ES-I3 (cell line): ENCODE results near the gene QPCT.
"Not testable (repeated sequence)": the region's sequence is repeated elsewhere in the genome, so short reads cannot be mapped to it uniquely, and the experiment has no call there.

Experiments
- H3K36me3 ChIP-seq: 2 replicates; pipeline ENCODE4 v1.6.1; 2013; ENCODE audit warnings: mild to moderate bottlenecking, low read length, control low read depth, moderate library complexity; ENCODE audit not compliant: insufficient read depth
- H3K4me1 ChIP-seq: 2 replicates; pipeline ENCODE4 v1.6.1; 2013; ENCODE audit warnings: mild to moderate bottlenecking, control low read depth, low read length; ENCODE audit not compliant: insufficient read depth
- H3K9ac ChIP-seq: 2 replicates; pipeline ENCODE4 v1.6.1; 2013; ENCODE audit warnings: low read depth, mild to moderate bottlenecking, low read length, moderate library complexity
- H3K9me3 ChIP-seq: 2 replicates; pipeline ENCODE4 v1.6.1; 2013; ENCODE audit warnings: mild to moderate bottlenecking, low read length, moderate library complexity; ENCODE audit not compliant: control insufficient read depth, insufficient read depth

QPCT gene

GRCh38 chr2:37400041-37400440 lies 55.6 kb downstream of the QPCT start:
- Histone ChIP-seq H3K36me3 (no peaks in the 10 kb centered on the region), H3K9me3 (no peaks in the 10 kb centered on the region), H3K9ac (no peak overlapping the region), H3K4me1 (no peaks in the 10 kb centered on the region; the same call in 1 of the 2 replicates)

GRCh38 chr2:37402636-37403035 lies 58.2 kb downstream of the QPCT start:
- Histone ChIP-seq H3K9ac (no peak overlapping the region), H3K9me3 (no peaks in the 10 kb centered on the region), H3K36me3 (no peaks in the 10 kb centered on the region), H3K4me1 (no peaks in the 10 kb centered on the region)

GRCh38 chr2:37405781-37406180 lies 61.4 kb downstream of the QPCT start:
- Histone ChIP-seq H3K36me3 (no peaks in the 10 kb centered on the region), H3K4me1 (no peaks in the 10 kb centered on the region)

GRCh38 chr2:37412231-37412630 lies 67.8 kb downstream of the QPCT start:
- Histone ChIP-seq H3K36me3 (no peaks in the 10 kb centered on the region), H3K9me3 (no peaks in the 10 kb centered on the region; the same call in 1 of the 2 replicates), H3K9ac (no peak overlapping the region), H3K4me1 (peaks cover 9% of the 10 kb centered on the region)

More at GRCh38 chr2:37405781-37406180, 61.4 kb downstream of the QPCT start:
- Histone ChIP-seq H3K9ac (no peak overlapping the region), H3K9me3 (no peaks in the 10 kb centered on the region)

- not testable (repeated sequence) for H3K9ac ChIP-seq, H3K9me3 ChIP-seq, H3K36me3 ChIP-seq, H3K4me1 ChIP-seq
These were observed 69.6 kb downstream of the QPCT start for GRCh38 chr2:37413911-37414469.

GRCh38 chr2:37414470-37414949 lies 70.1 kb downstream of the QPCT start:
- Histone ChIP-seq H3K36me3 (no peaks in the 10 kb centered on the region), H3K9me3 (no peaks in the 10 kb centered on the region; the same call in 1 of the 2 replicates), H3K9ac (no peak overlapping the region), H3K4me1 (peaks cover 9% of the 10 kb centered on the region)

GRCh38 chr2:37415128-37415820 lies 70.8 kb downstream of the QPCT start:
- H3K4me1 ChIP-seq, result peaks cover 9% of the 10 kb centered on the region
- H3K36me3 ChIP-seq, result no peaks in the 10 kb centered on the region
- no peaks in the 10 kb centered on the region; the same call in 1 of the 2 replicates for H3K9me3 ChIP-seq
- no peak overlapping the region for H3K9ac ChIP-seq

- peaks cover 9% of the 10 kb centered on the region for H3K4me1 ChIP-seq
- H3K9ac ChIP-seq, result no peak overlapping the region
- no peaks in the 10 kb centered on the region for H3K36me3 ChIP-seq
- H3K9me3 ChIP-seq, result no peaks in the 10 kb centered on the region
These were observed 72.9 kb downstream of the QPCT start for GRCh38 chr2:37417321-37417720.

GRCh38 chr2:37418956-37419355 lies 74.5 kb downstream of the QPCT start:
- Histone ChIP-seq H3K9ac (no peak overlapping the region), H3K9me3 (no peaks in the 10 kb centered on the region), H3K4me1 (peaks cover 9% of the 10 kb centered on the region), H3K36me3 (no peaks in the 10 kb centered on the region)

GRCh38 chr2:37421686-37422085 lies 77.3 kb downstream of the QPCT start:
- H3K9ac ChIP-seq, result no peak overlapping the region
- H3K9me3 ChIP-seq, result no peaks in the 10 kb centered on the region
- H3K36me3 ChIP-seq, result no peaks in the 10 kb centered on the region
- H3K4me1 ChIP-seq, result no peaks in the 10 kb centered on the region

GRCh38 chr2:37422816-37423215 lies 78.4 kb downstream of the QPCT start:
- Histone ChIP-seq H3K9ac (no peak overlapping the region), H3K9me3 (no peaks in the 10 kb centered on the region), H3K36me3 (no peaks in the 10 kb centered on the region), H3K4me1 (no peaks in the 10 kb centered on the region)
